GM18517 (cell line): ENCODE measurements around the gene DOK6.

ENCODE experiments used
- ATAC-seq: cut with Tn5 transposase; IDR thresholded peaks from one replicate; pipeline ENCODE4 v1.9.1; 2021; ENCODE audit warnings: mild to moderate bottlenecking, moderate library complexity; ENCODE audit not compliant: unreplicated experiment

Gene DOK6

GRCh38 chr18:69730664-69731063 is 330.0 kb downstream of the DOK6 start:
- no peak for ATAC-seq

GRCh38 chr18:69734536-69734935 is 333.8 kb downstream of the DOK6 start:
- ATAC-seq: no peak

- no peak for ATAC-seq
Observed at GRCh38 chr18:69736730-69737129, 336.0 kb downstream of the DOK6 start.

- ATAC-seq: no peak
Observed at GRCh38 chr18:69737851-69738250, 337.2 kb downstream of the DOK6 start.

GRCh38 chr18:69747388-69747787 is 346.7 kb downstream of the DOK6 start:
- no peak for ATAC-seq

- ATAC-seq: no peak
Observed at GRCh38 chr18:69752737-69753380, 352.2 kb downstream of the DOK6 start.

GRCh38 chr18:69754108-69754507 is 353.4 kb downstream of the DOK6 start:
- ATAC-seq: no peak

GRCh38 chr18:69755041-69755440 is 354.4 kb downstream of the DOK6 start:
- no peak for ATAC-seq

GRCh38 chr18:69755856-69756496 is 355.3 kb downstream of the DOK6 start:
- ATAC-seq: no peak

GRCh38 chr18:69757733-69758132 is 357.0 kb downstream of the DOK6 start:
- no peak for ATAC-seq

- no peak for ATAC-seq
Observed at GRCh38 chr18:69758458-69758857, 357.8 kb downstream of the DOK6 start.

GRCh38 chr18:69759046-69759445 is 358.4 kb downstream of the DOK6 start:
- ATAC-seq: no peak

- ATAC-seq: no peak
Observed at GRCh38 chr18:69763002-69763401, 362.3 kb downstream of the DOK6 start.

GRCh38 chr18:69763821-69764220 is 363.1 kb downstream of the DOK6 start:
- ATAC-seq: no peak

- no peak for ATAC-seq
Observed at GRCh38 chr18:69770238-69770637, 369.6 kb downstream of the DOK6 start.

GRCh38 chr18:69774831-69775230 is 374.1 kb downstream of the DOK6 start:
- ATAC-seq: no peak

GRCh38 chr18:69777248-69777647 is 376.6 kb downstream of the DOK6 start:
- ATAC-seq: no peak

- no peak for ATAC-seq
Observed at GRCh38 chr18:69778680-69779079, 378.0 kb downstream of the DOK6 start.

GRCh38 chr18:69780851-69781250 is 380.2 kb downstream of the DOK6 start:
- no peak for ATAC-seq

- ATAC-seq: no peak
Observed at GRCh38 chr18:69784815-69785214, 384.1 kb downstream of the DOK6 start.

- ATAC-seq: no peak
Observed at GRCh38 chr18:69785466-69785865, 384.8 kb downstream of the DOK6 start.

GRCh38 chr18:69786427-69786826 is 385.7 kb downstream of the DOK6 start:
- no peak for ATAC-seq
